Neural cell (in vitro differentiated cells): ENCODE measurements around the gene DLG2. TPM values are rescaled to one million over a fixed set of nuclear protein-coding genes. Genes with fewer than 3 reads are reported as not detected.

Source experiments
- H2AFZ ChIP-seq: fragments of 200-600, 300-800 bp; sonication (generic), shearing (Covaris generic); 2 replicates; pipeline ENCODE4 v1.6.0; 2014; ENCODE audit warnings: low read depth, mild to moderate bottlenecking, antibody characterized with exemption, low read length, moderate library complexity
- H3F3A ChIP-seq: fragments of 200-600 bp; shearing (Covaris generic); 2 replicates; pipeline ENCODE4 v1.6.1; 2016; ENCODE audit warnings: mild to moderate bottlenecking, moderate library complexity, mixed read lengths, antibody characterized with exemption, low read length; ENCODE audit not compliant: insufficient read depth, poor library complexity, severe bottlenecking
- H3K27ac ChIP-seq: fragments of 200-600, 300-800 bp; sonication (generic), shearing (Covaris generic); 2 replicates; pipeline ENCODE4 v1.5.1; 2014; ENCODE audit warnings: mild to moderate bottlenecking, low read length, moderate library complexity
- H3K27me3 ChIP-seq: fragments of 300-800, 200-600 bp; sonication (generic), shearing (Covaris generic); 2 replicates; pipeline ENCODE4 v1.6.0; 2014; ENCODE audit warnings: mild to moderate bottlenecking, low read depth, low read length, moderate library complexity; ENCODE audit not compliant: insufficient read depth
- H3K36me3 ChIP-seq: fragments of 300-800, 200-600 bp; sonication (generic), shearing (Covaris generic); 2 replicates; pipeline ENCODE4 v1.5.1; 2014; ENCODE audit warnings: mild to moderate bottlenecking, antibody characterized with exemption, low read length, moderate library complexity; ENCODE audit not compliant: insufficient read depth
- H3K4me2 ChIP-seq: fragments of 300-800, 200-600 bp; sonication (generic), shearing (Covaris generic); 2 replicates; pipeline ENCODE4 v1.6.0; 2014; ENCODE audit warnings: mild to moderate bottlenecking, low read length
- H3K4me3 ChIP-seq: fragments of 300-800, 200-600 bp; sonication (generic), shearing (Covaris generic); 2 replicates; pipeline ENCODE4 v1.5.1; 2014; ENCODE audit warnings: mild to moderate bottlenecking, low read length, moderate library complexity
- H3K79me2 ChIP-seq: fragments of 200-600 bp; shearing (Covaris generic); replicated peaks from 2 replicates; pipeline ENCODE4 v1.6.0; 2014; ENCODE audit warnings: mild to moderate bottlenecking, low read length, moderate library complexity; ENCODE audit not compliant: insufficient read depth
- H3K9ac ChIP-seq: fragments of 300-800, 200-600 bp; sonication (generic), shearing (Covaris generic); 2 replicates; pipeline ENCODE4 v1.6.1; 2016; ENCODE audit warnings: mild to moderate bottlenecking, low read length, mixed read lengths
- H3K9me2 ChIP-seq: fragments of 200-600 bp; shearing (Covaris generic); 2 replicates; pipeline ENCODE4 v1.6.1; 2016; ENCODE audit warnings: mild to moderate bottlenecking, low read length, mixed read lengths; ENCODE audit not compliant: insufficient read depth
- H3K9me3 ChIP-seq: fragments of 200-600, 300-800 bp; sonication (generic), shearing (Covaris generic); 2 replicates; pipeline ENCODE4 v1.6.1; 2016; ENCODE audit warnings: mild to moderate bottlenecking, mixed run types, low read length, moderate library complexity, mixed read lengths
- H4K20me1 ChIP-seq: fragments of 200-600 bp; shearing (Covaris generic); 2 replicates; pipeline ENCODE4 v1.6.1; 2016; ENCODE audit warnings: mild to moderate bottlenecking, mixed run types; ENCODE audit not compliant: insufficient read depth
- EP300 ChIP-seq: fragments of 450-650 bp; conservative IDR thresholded peaks from 2 replicates; pipeline ENCODE4 v1.6.1; 2014; ENCODE audit warnings: antibody characterized with exemption, mild to moderate bottlenecking, moderate library complexity; ENCODE audit not compliant: poor library complexity, severe bottlenecking
- EZH2 ChIP-seq: fragments of 200-600, 300-800 bp; shearing (Covaris generic), sonication (generic); IDR thresholded peaks from 2 replicates; pipeline ENCODE4 v1.6.1; 2014; ENCODE audit warnings: antibody characterized with exemption, low read length, borderline replicate concordance, mild to moderate bottlenecking; ENCODE audit not compliant: insufficient read depth, poor library complexity, severe bottlenecking
- MXI1 ChIP-seq: fragments of 450-650 bp; conservative IDR thresholded peaks from 2 replicates; pipeline ENCODE4 v1.6.1; 2014; ENCODE audit warnings: antibody characterized with exemption, mild to moderate bottlenecking; ENCODE audit not compliant: poor library complexity, severe bottlenecking
- POLR2AphosphoS5 ChIP-seq: IDR thresholded peaks from 2 replicates; pipeline ENCODE4 v1.6.1; 2012
- RAD21 ChIP-seq: fragments of 450-650 bp; conservative IDR thresholded peaks from 2 replicates; pipeline ENCODE4 v1.6.1; 2014; ENCODE audit warnings: antibody characterized with exemption, mild to moderate bottlenecking, moderate library complexity
- SMC3 ChIP-seq: fragments of 450-650 bp; conservative IDR thresholded peaks from 2 replicates; pipeline ENCODE4 v1.6.1; 2014; ENCODE audit warnings: antibody characterized with exemption, mild to moderate bottlenecking, moderate library complexity; ENCODE audit not compliant: poor library complexity
- TAF1 ChIP-seq: IDR thresholded peaks from 2 replicates; pipeline ENCODE4 v1.6.1; 2012; ENCODE audit warnings: low read depth
- polyA plus RNA-seq: library from polyadenylated mRNA; depleted of rRNA; stranded (reverse); fragments of >200 nt; gene quantifications from 2 replicates; pipeline ENCODE4 v1.2.3, GENCODE V29; 2014
- TF ChIP-seq, protein P1 (sequence below): IDR thresholded peaks from 2 replicates; pipeline ENCODE4 v1.6.1; 2012; ENCODE audit warnings: borderline replicate concordance
- TF ChIP-seq, protein P2 (sequence below): fragments of 450-650 bp; IDR thresholded peaks from 2 replicates; pipeline ENCODE4 v1.5.1; 2014; ENCODE audit warnings: antibody characterized with exemption, mild to moderate bottlenecking, moderate library complexity; ENCODE audit not compliant: poor library complexity, severe bottlenecking

The DLG2 gene
- polyA plus RNA-seq, 1 donor from 2014 or later: 179 TPM

DNA sequence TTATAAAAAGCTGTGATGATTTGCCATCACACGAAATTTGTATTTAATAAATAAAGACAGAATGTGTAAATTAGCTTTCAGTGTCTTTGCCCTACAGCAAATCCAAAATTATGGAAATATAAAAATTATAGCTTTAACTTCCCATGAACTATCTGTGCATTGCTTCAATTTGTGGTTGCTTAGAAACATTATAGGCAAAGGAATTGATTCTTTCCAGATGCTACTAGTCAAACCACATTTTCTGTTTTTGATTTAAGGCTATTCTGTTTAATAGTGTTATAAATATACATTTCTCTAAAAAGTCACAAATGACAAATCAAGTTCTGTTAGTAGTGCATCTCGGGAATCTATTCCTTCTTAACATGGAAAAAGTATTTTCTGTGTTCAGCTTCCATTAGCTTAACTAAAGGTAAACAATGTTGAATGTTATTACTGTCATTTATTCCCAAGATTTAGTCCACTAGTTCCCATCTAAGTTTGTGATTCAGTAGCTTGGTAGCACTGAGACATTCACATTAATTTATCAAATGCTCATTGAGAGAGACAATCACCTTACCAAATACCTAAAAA, 1254.7 kb downstream of the DLG2 start:
- H3K9ac ChIP-seq: no peak overlapping the region
- H3K4me3 ChIP-seq: no peak overlapping the region
- TF ChIP-seq TAF1 (no peak), SMC3 (no peak), POLR2AphosphoS5 (no peak), MXI1 (no peak), RAD21 (no peak), EP300 (no peak), EZH2 (no peak)
- TF ChIP-seq, protein P1, sequence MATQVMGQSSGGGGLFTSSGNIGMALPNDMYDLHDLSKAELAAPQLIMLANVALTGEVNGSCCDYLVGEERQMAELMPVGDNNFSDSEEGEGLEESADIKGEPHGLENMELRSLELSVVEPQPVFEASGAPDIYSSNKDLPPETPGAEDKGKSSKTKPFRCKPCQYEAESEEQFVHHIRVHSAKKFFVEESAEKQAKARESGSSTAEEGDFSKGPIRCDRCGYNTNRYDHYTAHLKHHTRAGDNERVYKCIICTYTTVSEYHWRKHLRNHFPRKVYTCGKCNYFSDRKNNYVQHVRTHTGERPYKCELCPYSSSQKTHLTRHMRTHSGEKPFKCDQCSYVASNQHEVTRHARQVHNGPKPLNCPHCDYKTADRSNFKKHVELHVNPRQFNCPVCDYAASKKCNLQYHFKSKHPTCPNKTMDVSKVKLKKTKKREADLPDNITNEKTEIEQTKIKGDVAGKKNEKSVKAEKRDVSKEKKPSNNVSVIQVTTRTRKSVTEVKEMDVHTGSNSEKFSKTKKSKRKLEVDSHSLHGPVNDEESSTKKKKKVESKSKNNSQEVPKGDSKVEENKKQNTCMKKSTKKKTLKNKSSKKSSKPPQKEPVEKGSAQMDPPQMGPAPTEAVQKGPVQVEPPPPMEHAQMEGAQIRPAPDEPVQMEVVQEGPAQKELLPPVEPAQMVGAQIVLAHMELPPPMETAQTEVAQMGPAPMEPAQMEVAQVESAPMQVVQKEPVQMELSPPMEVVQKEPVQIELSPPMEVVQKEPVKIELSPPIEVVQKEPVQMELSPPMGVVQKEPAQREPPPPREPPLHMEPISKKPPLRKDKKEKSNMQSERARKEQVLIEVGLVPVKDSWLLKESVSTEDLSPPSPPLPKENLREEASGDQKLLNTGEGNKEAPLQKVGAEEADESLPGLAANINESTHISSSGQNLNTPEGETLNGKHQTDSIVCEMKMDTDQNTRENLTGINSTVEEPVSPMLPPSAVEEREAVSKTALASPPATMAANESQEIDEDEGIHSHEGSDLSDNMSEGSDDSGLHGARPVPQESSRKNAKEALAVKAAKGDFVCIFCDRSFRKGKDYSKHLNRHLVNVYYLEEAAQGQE: no peak
- TF ChIP-seq, protein P2, sequence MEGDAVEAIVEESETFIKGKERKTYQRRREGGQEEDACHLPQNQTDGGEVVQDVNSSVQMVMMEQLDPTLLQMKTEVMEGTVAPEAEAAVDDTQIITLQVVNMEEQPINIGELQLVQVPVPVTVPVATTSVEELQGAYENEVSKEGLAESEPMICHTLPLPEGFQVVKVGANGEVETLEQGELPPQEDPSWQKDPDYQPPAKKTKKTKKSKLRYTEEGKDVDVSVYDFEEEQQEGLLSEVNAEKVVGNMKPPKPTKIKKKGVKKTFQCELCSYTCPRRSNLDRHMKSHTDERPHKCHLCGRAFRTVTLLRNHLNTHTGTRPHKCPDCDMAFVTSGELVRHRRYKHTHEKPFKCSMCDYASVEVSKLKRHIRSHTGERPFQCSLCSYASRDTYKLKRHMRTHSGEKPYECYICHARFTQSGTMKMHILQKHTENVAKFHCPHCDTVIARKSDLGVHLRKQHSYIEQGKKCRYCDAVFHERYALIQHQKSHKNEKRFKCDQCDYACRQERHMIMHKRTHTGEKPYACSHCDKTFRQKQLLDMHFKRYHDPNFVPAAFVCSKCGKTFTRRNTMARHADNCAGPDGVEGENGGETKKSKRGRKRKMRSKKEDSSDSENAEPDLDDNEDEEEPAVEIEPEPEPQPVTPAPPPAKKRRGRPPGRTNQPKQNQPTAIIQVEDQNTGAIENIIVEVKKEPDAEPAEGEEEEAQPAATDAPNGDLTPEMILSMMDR: no peak
- no peak overlapping the region for H3K4me2 ChIP-seq
- H2AFZ ChIP-seq: no peak overlapping the region
- no peaks in the 10 kb centered on the region for H3K79me2 ChIP-seq
- H4K20me1 ChIP-seq: no peaks in the 10 kb centered on the region
- no peaks in the 10 kb centered on the region for H3K27me3 ChIP-seq
- H3K9me2 ChIP-seq: no peaks in the 10 kb centered on the region
- no peaks in the 10 kb centered on the region for H3K9me3 ChIP-seq
- H3K36me3 ChIP-seq: no peaks in the 10 kb centered on the region
- H3F3A ChIP-seq: no peaks in the 10 kb centered on the region
- H3K27ac ChIP-seq: no peak overlapping the region

DNA sequence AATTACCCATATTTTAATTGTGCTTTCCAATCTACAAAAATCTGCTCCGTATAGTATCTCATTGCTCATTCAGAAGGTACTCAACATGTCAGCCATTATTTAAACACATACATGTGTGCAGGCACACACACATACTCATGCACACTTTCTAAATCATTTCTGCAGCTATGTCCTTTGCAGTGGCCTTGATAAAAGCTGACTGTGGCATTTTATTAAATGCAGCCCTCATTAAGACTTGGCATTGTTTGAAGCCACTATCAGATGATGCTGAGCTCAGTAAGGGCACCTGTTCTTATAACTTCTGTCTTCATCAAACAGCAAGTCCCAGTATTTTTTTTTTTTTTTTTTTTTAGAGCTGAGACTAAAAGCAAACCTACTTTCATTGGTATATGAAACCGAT, 1269.1 kb downstream of the DLG2 start:
- H3F3A ChIP-seq: no peaks in the 10 kb centered on the region
- no peaks in the 10 kb centered on the region for H3K9me2 ChIP-seq
- H4K20me1 ChIP-seq: no peaks in the 10 kb centered on the region
- no peaks in the 10 kb centered on the region for H3K79me2 ChIP-seq
- H3K9ac ChIP-seq: no peak overlapping the region
- no peaks in the 10 kb centered on the region for H3K36me3 ChIP-seq
- no peak overlapping the region for H2AFZ ChIP-seq
- no peak overlapping the region for H3K27ac ChIP-seq
- TF ChIP-seq, protein P1: no peak
- TF ChIP-seq RAD21: no peak
- TF ChIP-seq TAF1: no peak
- TF ChIP-seq MXI1: no peak
- no peak for TF ChIP-seq EP300
- no peak for TF ChIP-seq EZH2
- H3K27me3 ChIP-seq: no peaks in the 10 kb centered on the region
- H3K9me3 ChIP-seq: no peaks in the 10 kb centered on the region
- H3K4me2 ChIP-seq: no peak overlapping the region
- no peak overlapping the region for H3K4me3 ChIP-seq
